Caco-2 (cell line): ENCODE results near the gene FAM25C. TPM values are rescaled to one million over a fixed set of nuclear protein-coding genes. Genes with fewer than 3 reads are reported as not detected.
"Not testable (repeated sequence)": the region's sequence is repeated elsewhere in the genome, so short reads cannot be mapped to it uniquely, and the experiment has no call there.

Source experiments
- BruUV-seq: library from RNA; stranded (reverse); fragments of 400-500 nt; replicated peaks from 2 replicates; lab custom pipeline; 2021; lab: Mats Ljungman, UMichigan
- CTCF ChIA-PET: fragments of 300-600 bp; sonication (Branson Sonifier 250); formaldehyde crosslinking; loops from one replicate; lab custom pipeline; 2022; ENCODE audit warnings: antibody characterized with exemption; lab: Charles Lee
- POLR2A ChIA-PET: fragments of 300-600 bp; sonication (Branson Sonifier 250); formaldehyde crosslinking; loops from one replicate; lab custom pipeline; 2022; ENCODE audit warnings: antibody characterized with exemption; lab: Charles Lee
- DNase-seq, 2 experiments: peaks; one replicate each; pipeline versions ENCODE4 v3.0.0 to v3.0.0-alpha.2; 2020 to 2022
- H3K27me3 ChIP-seq: replicated peaks from 2 replicates; pipeline ENCODE4 v1.6.0; 2011; ENCODE audit warnings: low read length; ENCODE audit not compliant: control insufficient read depth, insufficient read depth
- H3K36me3 ChIP-seq: 2 replicates; pipeline ENCODE4 v1.5.1; 2011; ENCODE audit warnings: low read length; ENCODE audit not compliant: control insufficient read depth, insufficient read depth
- H3K4me1 ChIP-seq: fragments of 250-450 bp; sonication (Bioruptor Pico); 2 replicates; pipeline ENCODE4 v1.5.1; 2020; ENCODE audit warnings: mild to moderate bottlenecking
- H3K4me3 ChIP-seq: 2 replicates; pipeline ENCODE4 v1.5.1; 2011; ENCODE audit warnings: low read depth, mild to moderate bottlenecking, control low read depth, low read length
- H3K9me3 ChIP-seq: fragments of 250-450 bp; sonication (Bioruptor Pico); 2 replicates; pipeline ENCODE4 v1.5.1; 2020; ENCODE audit warnings: mild to moderate bottlenecking, moderate library complexity
- H3K27ac Mint-ChIP-seq: one replicate; pipeline ENCODE4 v1.8.0; 2022; ENCODE audit warnings: mixed read lengths; ENCODE audit not compliant: unreplicated experiment
- H3K27me3 Mint-ChIP-seq: one replicate; pipeline ENCODE4 v1.8.0; 2022; ENCODE audit warnings: mixed read lengths; ENCODE audit not compliant: insufficient read depth, unreplicated experiment
- H3K36me3 Mint-ChIP-seq: one replicate; pipeline ENCODE4 v1.8.0; 2022; ENCODE audit warnings: mild to moderate bottlenecking, mixed read lengths; ENCODE audit not compliant: insufficient read depth, unreplicated experiment
- H3K4me1 Mint-ChIP-seq: one replicate; pipeline ENCODE4 v1.8.0; 2022; ENCODE audit warnings: low read depth, mixed read lengths; ENCODE audit not compliant: unreplicated experiment
- H3K4me3 Mint-ChIP-seq: one replicate; pipeline ENCODE4 v1.8.0; 2022; ENCODE audit warnings: mild to moderate bottlenecking, moderate library complexity, mixed read lengths; ENCODE audit not compliant: unreplicated experiment
- H3K9me3 Mint-ChIP-seq: one replicate; pipeline ENCODE4 v1.8.0; 2022; ENCODE audit warnings: mixed read lengths; ENCODE audit not compliant: unreplicated experiment
- intact Hi-C: fragments of 100-400 bp; cut with micrococcal nuclease; formaldehyde crosslinking; loops from one replicate; pipeline ENCODE4 v1.10.0; 2022; ENCODE audit not compliant: unreplicated experiment
- total RNA-seq: library from RNA; stranded (reverse); gene quantifications from 2 replicates; pipeline ENCODE4 v1.2.3, GENCODE V29; 2022

Gene FAM25C
- total RNA-seq, 1 experiment from 2014 or later, result not detected

- intact Hi-C loops, H3K9me3 ChIP-seq, H3K36me3 ChIP-seq, H3K4me1 Mint-ChIP-seq, POLR2A ChIA-PET, H3K4me3 ChIP-seq, DNase-seq, H3K27me3 Mint-ChIP-seq, H3K4me1 ChIP-seq, H3K27ac Mint-ChIP-seq, H3K4me3 Mint-ChIP-seq, H3K9me3 Mint-ChIP-seq, CTCF ChIA-PET, H3K27me3 ChIP-seq, BruUV-seq: not testable (repeated sequence)
- peaks cover 26% of the 10 kb centered on the region for H3K36me3 Mint-ChIP-seq
Observed at GRCh38 chr10:47973131-47973530, 26.5 kb downstream of the FAM25C start.

GRCh38 chr10:47972077-47972476, 27.5 kb downstream of the FAM25C start:
- CTCF ChIA-PET, H3K27me3 Mint-ChIP-seq, BruUV-seq, H3K4me1 ChIP-seq, intact Hi-C loops, DNase-seq, H3K4me3 Mint-ChIP-seq, H3K27me3 ChIP-seq, H3K9me3 ChIP-seq, H3K4me3 ChIP-seq, H3K27ac Mint-ChIP-seq, POLR2A ChIA-PET, H3K9me3 Mint-ChIP-seq, H3K36me3 ChIP-seq, H3K4me1 Mint-ChIP-seq: not testable (repeated sequence)
- peaks cover 26% of the 10 kb centered on the region for H3K36me3 Mint-ChIP-seq

- H3K4me3 ChIP-seq, H3K9me3 ChIP-seq, POLR2A ChIA-PET, H3K4me3 Mint-ChIP-seq, CTCF ChIA-PET, H3K9me3 Mint-ChIP-seq, H3K27ac Mint-ChIP-seq, H3K27me3 ChIP-seq, H3K36me3 ChIP-seq, intact Hi-C loops, H3K4me1 ChIP-seq, BruUV-seq, H3K27me3 Mint-ChIP-seq, H3K4me1 Mint-ChIP-seq, DNase-seq: not testable (repeated sequence)
- H3K36me3 Mint-ChIP-seq, result peaks cover 26% of the 10 kb centered on the region
Observed at GRCh38 chr10:47971598-47971997, 28.0 kb downstream of the FAM25C start.

- H3K4me3 ChIP-seq, H3K9me3 Mint-ChIP-seq, POLR2A ChIA-PET, H3K4me3 Mint-ChIP-seq, H3K4me1 ChIP-seq, CTCF ChIA-PET, H3K9me3 ChIP-seq, H3K27ac Mint-ChIP-seq, intact Hi-C loops, DNase-seq, H3K27me3 Mint-ChIP-seq, H3K36me3 ChIP-seq, BruUV-seq, H3K4me1 Mint-ChIP-seq, H3K27me3 ChIP-seq: not testable (repeated sequence)
- H3K36me3 Mint-ChIP-seq, result peaks cover 26% of the 10 kb centered on the region
Observed at GRCh38 chr10:47970047-47970446, 29.5 kb downstream of the FAM25C start.

GRCh38 chr10:47968988-47969387, 30.6 kb downstream of the FAM25C start:
- H3K4me3 ChIP-seq, BruUV-seq, CTCF ChIA-PET, H3K27ac Mint-ChIP-seq, POLR2A ChIA-PET, DNase-seq, H3K9me3 ChIP-seq, intact Hi-C loops, H3K9me3 Mint-ChIP-seq, H3K27me3 Mint-ChIP-seq, H3K27me3 ChIP-seq, H3K36me3 ChIP-seq, H3K4me1 Mint-ChIP-seq, H3K4me1 ChIP-seq, H3K4me3 Mint-ChIP-seq: not testable (repeated sequence)
- peaks cover 26% of the 10 kb centered on the region for H3K36me3 Mint-ChIP-seq

- POLR2A ChIA-PET, H3K4me3 ChIP-seq, H3K4me3 Mint-ChIP-seq, H3K9me3 Mint-ChIP-seq, H3K9me3 ChIP-seq, H3K27me3 ChIP-seq, H3K4me1 ChIP-seq, CTCF ChIA-PET, H3K36me3 ChIP-seq, H3K36me3 Mint-ChIP-seq, H3K27me3 Mint-ChIP-seq, BruUV-seq, intact Hi-C loops, H3K27ac Mint-ChIP-seq, H3K4me1 Mint-ChIP-seq, DNase-seq: not testable (repeated sequence)
Observed at GRCh38 chr10:47964280-47965063, 35.1 kb downstream of the FAM25C start.

GRCh38 chr10:47962785-47963184, 36.8 kb downstream of the FAM25C start:
- H3K4me3 Mint-ChIP-seq, H3K4me1 ChIP-seq, CTCF ChIA-PET, H3K4me3 ChIP-seq, H3K9me3 Mint-ChIP-seq, BruUV-seq, H3K4me1 Mint-ChIP-seq, DNase-seq, H3K36me3 Mint-ChIP-seq, H3K27me3 ChIP-seq, H3K9me3 ChIP-seq, POLR2A ChIA-PET, H3K27me3 Mint-ChIP-seq, H3K36me3 ChIP-seq, intact Hi-C loops, H3K27ac Mint-ChIP-seq: not testable (repeated sequence)
